H1 (cell line): ENCODE data around the gene SUPT4H1. TPM values are rescaled to one million over a fixed set of nuclear protein-coding genes. Genes with fewer than 3 reads are reported as not detected.

Experiments
- CHD7 ChIP-seq: fragments of 300-600 bp; sonication (generic); IDR thresholded peaks from 2 replicates; pipeline ENCODE4 v1.7.1; 2012; ENCODE audit warnings: low read length, moderate library complexity, mild to moderate bottlenecking, inconsistent platforms; ENCODE audit not compliant: insufficient replicate concordance
- NANOG ChIP-seq: IDR thresholded peaks from 2 replicates; pipeline ENCODE4 v1.6.1; 2011; ENCODE audit warnings: low read length, low read depth, mild to moderate bottlenecking, inconsistent platforms; ENCODE audit not compliant: insufficient read depth, poor library complexity, severe bottlenecking
- RAD21 ChIP-seq, 2 experiments: IDR thresholded peaks in 1 of 2; conservative IDR thresholded peaks in 1 of 2; 2 replicates each; pipeline ENCODE4 v1.6.1; 2011; ENCODE audit warnings: low read depth in 2 of 2, low read length in 2 of 2, improper control_type of control experiment in 1 of 2, inconsistent platforms in 1 of 2, mild to moderate bottlenecking in 1 of 2, moderate library complexity in 1 of 2
- polyA plus RNA-seq, 7 experiments: library from polyadenylated mRNA; depleted of rRNA in 3 of 7; stranded (reverse) in 5 of 7; unstranded in 2 of 7; fragments of >200 nt in 5 of 7; fragments of 200-250 nt in 2 of 7; gene quantifications; 1 replicate in 5 of 7; 2 replicates in 1 of 7; 4 replicates in 1 of 7; pipeline versions ENCODE4 v1.2.1 to v1.2.3, GENCODE V29; 2011 to 2013; ENCODE audit warnings: missing spikeins in 2 of 7, mixed read lengths in 2 of 7
- total RNA-seq: library from RNA; stranded (reverse); fragmentation: NEBNext Ultra II Directional; extraction: Animal tissue kit (Norgen Biotek cat#: 25700); gene quantifications from 2 replicates; pipeline ENCODE4 v1.2.1, GENCODE V29; 2021

The SUPT4H1 gene
- total and polyA plus RNA-seq, 2 of the 8 experiments (the other 6 are each of a cell fraction or from before 2014, with no cell fraction given): 112 to 143 TPM

GRCh38 chr17:58356231-58356630, 4.2 kb upstream of the SUPT4H1 start (continued):
- TF ChIP-seq CHD7 (no peak), RAD21 (IDR thresholded peaks at IDR 0.05 in 1 of 2, conservative IDR thresholded peaks at IDR 0.05 in 1 of 2; ENCODE audit: low read depth in 2 of 2, low read length in 2 of 2) (no peak), NANOG (no peak)
